ENCODE data around the gene ABTB1.

- no peak for TF ChIP-seq CTCF (conservative IDR thresholded peaks at IDR 0.05; ENCODE audit: low read depth in 2 of 2)
- no peak for TF ChIP-seq EZH2phosphoT487 (IDR thresholded peaks at IDR 0.05; ENCODE audit: unreplicated experiment)
- no peak for TF ChIP-seq CREB1 (CRISPR knock-in tag; IDR thresholded peaks at IDR 0.05; ENCODE audit: low read depth)
- TF ChIP-seq EZH2 (IDR thresholded peaks at IDR 0.05; ENCODE audit: low read depth, unreplicated experiment), result no peak
- no peak for TF ChIP-seq ETS1 (IDR thresholded peaks at IDR 0.05)
- no peak for TF ChIP-seq REST (IDR thresholded peaks at IDR 0.05; ENCODE audit: unreplicated experiment)
- TF ChIP-seq POLR2AphosphoS5 (IDR thresholded peaks at IDR 0.05; ENCODE audit: low read depth), result no peak
- TF ChIP-seq JUNB (IDR thresholded peaks at IDR 0.05; ENCODE audit: unreplicated experiment), result no peak
- no peak for TF ChIP-seq NANOG (IDR thresholded peaks at IDR 0.05; ENCODE audit: borderline replicate concordance)
- no peak for TF ChIP-seq ZNF114 (CRISPR knock-in tag; IDR thresholded peaks at IDR 0.05)
- TF ChIP-seq ZNF331 (CRISPR knock-in tag; IDR thresholded peaks at IDR 0.05; ENCODE audit: low read depth), result no peak
- TF ChIP-seq ZNF462 (CRISPR knock-in tag; IDR thresholded peaks at IDR 0.05), result no peak
Observed at GRCh38 chr3:127669541-127670228, 3.1 kb upstream of the ABTB1 start.
